PC-3 (cell line): ENCODE data around the gene SARM1. TPM values are rescaled to one million over a fixed set of nuclear protein-coding genes. Genes with fewer than 3 reads are reported as not detected.

Source experiments
- ATAC-seq: fragments of 200-7000 bp; cut with Tn5 transposase; 2 replicates; pipeline ENCODE4 v1.9.1; 2020; ENCODE audit warnings: mild to moderate bottlenecking, moderate library complexity
- Bru-seq: library from RNA; stranded (reverse); fragments of 400-500 nt; gene quantifications from one replicate; lab custom pipeline; 2021; lab: Mats Ljungman, UMichigan
- BruChase-seq, 2 experiments: library from RNA; stranded (reverse); fragments of 400-500 nt; gene quantifications; one replicate each; lab custom pipeline; 2021; lab: Mats Ljungman, UMichigan
- BruUV-seq: library from RNA; stranded (reverse); fragments of 400-500 nt; replicated peaks from 2 replicates; lab custom pipeline; 2021; lab: Mats Ljungman, UMichigan
- CTCF ChIA-PET: fragments of 300-600 bp; sonication (Branson Sonifier 250); formaldehyde crosslinking; loops from one replicate; lab custom pipeline; 2022; ENCODE audit warnings: antibody characterized with exemption; lab: Charles Lee
- POLR2A ChIA-PET: fragments of 300-600 bp; sonication (Branson Sonifier 250); formaldehyde crosslinking; loops from one replicate; lab custom pipeline; 2022; ENCODE audit warnings: antibody characterized with exemption; ENCODE audit not compliant: unreplicated experiment; lab: Charles Lee
- DNase-seq: peaks from one replicate; pipeline ENCODE4 v3.0.0-alpha.2; 2015
- H2AFZ ChIP-seq: fragments of 300-600 bp; sonication (generic); 2 replicates; pipeline ENCODE4 v1.6.0; 2016; ENCODE audit warnings: antibody characterized with exemption, low read length
- H3F3A ChIP-seq: fragments of 300-600 bp; sonication (generic); one replicate; pipeline ENCODE4 v1.6.0; 2017; ENCODE audit warnings: antibody characterized with exemption, low read length, control low read depth, mild to moderate bottlenecking; ENCODE audit not compliant: unreplicated experiment
- H3K27ac ChIP-seq: fragments of 300-600 bp; sonication (generic); 2 replicates; pipeline ENCODE4 v1.5.1; 2016; ENCODE audit warnings: mild to moderate bottlenecking, low read length
- H3K27me3 ChIP-seq: fragments of 300-600 bp; sonication (generic); 2 replicates; pipeline ENCODE4 v1.6.1; 2016; ENCODE audit warnings: low read length, mixed read lengths
- H3K36me3 ChIP-seq: fragments of 300-600 bp; sonication (generic); 2 replicates; pipeline ENCODE4 v1.6.1; 2016; ENCODE audit warnings: low read depth, mixed run types, low read length, mixed read lengths
- H3K4me1 ChIP-seq: fragments of 300-600 bp; sonication (generic); 2 replicates; pipeline ENCODE4 v1.5.1; 2016; ENCODE audit warnings: low read length; ENCODE audit not compliant: insufficient read depth
- H3K4me2 ChIP-seq: fragments of 300-600 bp; sonication (generic); 2 replicates; pipeline ENCODE4 v1.6.0; 2016; ENCODE audit warnings: low read length
- H3K4me3 ChIP-seq: fragments of 300-600 bp; sonication (generic); 2 replicates; pipeline ENCODE4 v1.5.1; 2016; ENCODE audit warnings: mild to moderate bottlenecking, low read length, mixed read lengths
- H3K79me2 ChIP-seq: fragments of 300-600 bp; sonication (generic); 2 replicates; pipeline ENCODE4 v1.6.1; 2017; ENCODE audit warnings: low read length, mixed read lengths
- H3K9ac ChIP-seq: fragments of 300-600 bp; sonication (generic); 2 replicates; pipeline ENCODE4 v1.6.0; 2016; ENCODE audit warnings: mild to moderate bottlenecking, low read length
- H3K9me2 ChIP-seq: fragments of 300-600 bp; sonication (generic); replicated peaks from 2 replicates; pipeline ENCODE4 v1.6.1; 2016; ENCODE audit warnings: mixed run types, low read length, mixed read lengths
- H3K9me3 ChIP-seq: fragments of 300-600 bp; sonication (generic); 2 replicates; pipeline ENCODE4 v1.6.1; 2016; ENCODE audit warnings: low read length, mixed read lengths
- H4K20me1 ChIP-seq: fragments of 300-600 bp; sonication (generic); 2 replicates; pipeline ENCODE4 v1.6.1; 2016; ENCODE audit warnings: low read length, mixed read lengths
- EZH2 ChIP-seq: fragments of 300-600 bp; sonication (generic); IDR thresholded peaks from one replicate; pipeline ENCODE4 v1.6.1; 2017; ENCODE audit warnings: antibody characterized with exemption, mild to moderate bottlenecking, low read length; ENCODE audit not compliant: unreplicated experiment
- EZH2phosphoT487 ChIP-seq: fragments of 300-600 bp; sonication (generic); IDR thresholded peaks from 2 replicates; pipeline ENCODE4 v1.6.1; 2018; ENCODE audit warnings: mild to moderate bottlenecking, antibody characterized with exemption, low read length, borderline replicate concordance
- intact Hi-C: fragments of 100-400 bp; cut with micrococcal nuclease; formaldehyde crosslinking; loops from 2 replicates; pipeline ENCODE4 v1.9.0; 2023
- long read RNA-seq: library from polyadenylated mRNA; unstranded; transcript quantifications from one replicate; pipeline ENCODE4 v2.0.0, GENCODE V29; 2021; ENCODE audit not compliant: unreplicated experiment
- total RNA-seq: library from RNA; depleted of rRNA; stranded (reverse); fragments of >200 nt; gene quantifications from 2 replicates; pipeline ENCODE4 v1.2.3, GENCODE V29; 2014; rRNA removed
- TF ChIP-seq, protein P1 (sequence below): fragments of 300-600 bp; sonication (generic); conservative IDR thresholded peaks from 2 replicates; pipeline ENCODE4 v1.5.1; 2017; ENCODE audit warnings: antibody characterized with exemption, low read depth, mild to moderate bottlenecking, low read length

The SARM1 gene
- total RNA-seq (6.7 and 8.4 TPM in 2 replicates), Bru-seq, nascent RNA (percentile 69 among the genes with signal in this experiment), BruChase-seq, experiment 1, labeled RNA remaining after a 6-hour chase (percentile 80 among the genes with signal in this experiment), BruChase-seq, experiment 2, labeled RNA remaining after a 2-hour chase (percentile 78 among the genes with signal in this experiment)
- long read RNA-seq, partial matches to known transcripts: 8 of 28 reads
- long read RNA-seq, other reads (novel, unspliced or antisense): 17 of 28 reads

GRCh38 chr17:28371245-28372202 is at the start of gene SARM1:
Gene SARM1 (plus strand): TSS chr17:28371694. CDS start chr17:28372033, 339 bp downstream.
- no peaks in the 10 kb centered on the region for H3K27me3 ChIP-seq
- H3K79me2 ChIP-seq: no peaks in the 10 kb centered on the region
- no peaks in the 10 kb centered on the region for H3F3A ChIP-seq
- no peak within 1 kb of the TSS for H3K4me3 ChIP-seq
- H4K20me1 ChIP-seq: no peaks in the 10 kb centered on the region
- no peaks in the 10 kb centered on the region for H3K9me2 ChIP-seq
- H3K9me3 ChIP-seq: no peaks in the 10 kb centered on the region
- H3K36me3 ChIP-seq: no peaks in the 10 kb centered on the region
- no peak within 1 kb of the TSS for H3K4me2 ChIP-seq
- CTCF ChIA-PET: no interaction called here
- POLR2A ChIA-PET: no interaction called here
- no peak within 1 kb of the TSS for H3K9ac ChIP-seq
- DNase-seq (no peak), ATAC-seq (peak; percentile 46)
- H3K27ac ChIP-seq: no peak within 1 kb of the TSS
- intact Hi-C loops: no loop called here
- no peak within 1 kb of the TSS for H2AFZ ChIP-seq
- no peak for TF ChIP-seq EZH2phosphoT487
- TF ChIP-seq EZH2: no peak
- TF ChIP-seq, protein P1, sequence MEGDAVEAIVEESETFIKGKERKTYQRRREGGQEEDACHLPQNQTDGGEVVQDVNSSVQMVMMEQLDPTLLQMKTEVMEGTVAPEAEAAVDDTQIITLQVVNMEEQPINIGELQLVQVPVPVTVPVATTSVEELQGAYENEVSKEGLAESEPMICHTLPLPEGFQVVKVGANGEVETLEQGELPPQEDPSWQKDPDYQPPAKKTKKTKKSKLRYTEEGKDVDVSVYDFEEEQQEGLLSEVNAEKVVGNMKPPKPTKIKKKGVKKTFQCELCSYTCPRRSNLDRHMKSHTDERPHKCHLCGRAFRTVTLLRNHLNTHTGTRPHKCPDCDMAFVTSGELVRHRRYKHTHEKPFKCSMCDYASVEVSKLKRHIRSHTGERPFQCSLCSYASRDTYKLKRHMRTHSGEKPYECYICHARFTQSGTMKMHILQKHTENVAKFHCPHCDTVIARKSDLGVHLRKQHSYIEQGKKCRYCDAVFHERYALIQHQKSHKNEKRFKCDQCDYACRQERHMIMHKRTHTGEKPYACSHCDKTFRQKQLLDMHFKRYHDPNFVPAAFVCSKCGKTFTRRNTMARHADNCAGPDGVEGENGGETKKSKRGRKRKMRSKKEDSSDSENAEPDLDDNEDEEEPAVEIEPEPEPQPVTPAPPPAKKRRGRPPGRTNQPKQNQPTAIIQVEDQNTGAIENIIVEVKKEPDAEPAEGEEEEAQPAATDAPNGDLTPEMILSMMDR: no peak
- H3K4me1 ChIP-seq: no peaks in the 10 kb centered on the region
- BruUV-seq: no TSS peak

DNA sequence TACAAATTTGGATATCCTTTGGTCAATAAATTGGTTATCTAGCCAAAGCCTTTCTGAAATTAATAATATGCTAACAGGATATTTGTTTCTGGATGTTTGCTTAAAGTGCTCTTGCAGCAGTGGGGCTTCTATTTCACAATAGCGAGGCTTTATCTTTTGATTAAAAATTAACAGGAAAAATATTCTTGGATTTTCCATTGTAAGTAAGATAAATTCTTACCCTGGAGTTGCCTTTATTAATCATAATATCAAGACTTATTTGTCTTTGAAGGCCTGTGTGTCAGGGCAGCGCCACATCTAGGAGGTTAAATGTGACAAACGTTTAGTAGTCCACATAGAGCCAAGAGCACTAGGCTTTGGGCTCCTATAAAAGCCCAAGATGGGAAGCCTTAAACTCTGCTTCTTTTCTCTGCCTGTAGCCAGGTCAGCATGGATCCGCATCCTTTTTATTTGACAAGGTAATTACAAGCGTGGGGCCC is 47.2 kb upstream of the SARM1 start:
- H3K9ac ChIP-seq: no peak overlapping the region
- no TSS peak for BruUV-seq
- H3K36me3 ChIP-seq: peaks cover 13% of the 10 kb centered on the region
- ChIA-PET POLR2A (no interaction called here), CTCF (no interaction called here)
- no peak overlapping the region for H3K4me3 ChIP-seq
- no peak overlapping the region for H3K4me2 ChIP-seq
- no peaks in the 10 kb centered on the region for H3K27me3 ChIP-seq
- H3K4me1 ChIP-seq: peaks cover 74% of the 10 kb centered on the region
- TF ChIP-seq EZH2 (no peak), EZH2phosphoT487 (no peak)
- TF ChIP-seq, protein P1: no peak
- H3K9me3 ChIP-seq: no peaks in the 10 kb centered on the region
- no peak overlapping the region for H3K27ac ChIP-seq
- no peak overlapping the region for H2AFZ ChIP-seq
- H3K79me2 ChIP-seq: peaks cover 65% of the 10 kb centered on the region
- no peaks in the 10 kb centered on the region for H4K20me1 ChIP-seq
- DNase-seq (no peak), ATAC-seq (no peak)
- peaks cover 4% of the 10 kb centered on the region for H3F3A ChIP-seq
- H3K9me2 ChIP-seq: no peaks in the 10 kb centered on the region
- intact Hi-C loops: no loop called here
